Neural progenitor cell (in vitro differentiated cells): ENCODE data around the gene STMND1.

Experiments
- CTCF ChIP-seq: fragments of 200-600 bp; sonication (generic); IDR thresholded peaks from 2 replicates; pipeline ENCODE4 v1.5.1; 2017; ENCODE audit warnings: antibody characterized with exemption, mild to moderate bottlenecking
- EZH2phosphoT487 ChIP-seq: fragments of 200-600 bp; sonication (generic); IDR thresholded peaks from 2 replicates; pipeline ENCODE4 v1.6.1; 2017; ENCODE audit warnings: antibody characterized with exemption

DNA sequence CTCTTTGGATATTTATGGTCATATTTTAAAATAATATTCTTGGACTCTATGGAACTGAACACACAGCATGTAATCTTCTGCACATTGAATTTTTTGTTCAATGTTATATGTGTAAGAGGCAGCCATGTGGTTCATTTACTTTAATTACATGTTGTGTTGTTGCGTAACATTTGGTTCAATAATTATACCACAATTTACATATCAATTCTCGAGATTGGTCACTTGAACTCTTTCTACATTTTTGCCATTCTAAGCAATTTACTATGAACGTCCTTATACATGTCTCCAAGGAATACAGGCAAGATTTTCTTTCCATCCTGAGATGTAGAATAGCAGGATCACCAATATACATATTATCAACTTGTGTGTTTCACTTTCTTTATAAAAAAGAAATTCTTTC is 18.5 kb upstream of the STMND1 start:
- TF ChIP-seq CTCF (no peak), EZH2phosphoT487 (no peak)
